A549 (cell line): ENCODE measurements around the gene XIRP1. TPM values are rescaled to one million over a fixed set of nuclear protein-coding genes. Genes with fewer than 3 reads are reported as not detected.
A peak's percentile ranks its signal among the peaks of the same experiment; 100 is the strongest.

Source experiments
- ATAC-seq, 2 experiments: fragments of 200-7000 bp in 1 of 2; fragments of >200 bp in 1 of 2; cut with Nextera tagmentation in 1 of 2; cut with Tn5 transposase in 1 of 2; 3 replicates each; pipeline versions ENCODE4 v1.8.0 to v1.9.1; 2018 to 2020; ENCODE audit warnings: mild to moderate bottlenecking in 1 of 2, moderate library complexity in 1 of 2
- CTCF ChIA-PET: fragments of 300-600 bp; sonication (Branson Sonifier 250); formaldehyde crosslinking; extraction: SDS; loops from one replicate; lab custom pipeline; 2021; ENCODE audit warnings: antibody characterized with exemption, inconsistent platforms; lab: Yijun Ruan, JAX
- POLR2A ChIA-PET: fragments of 350-600 bp; formaldehyde crosslinking; extraction: SDS; loops from one replicate; lab custom pipeline; 2021; ENCODE audit warnings: antibody characterized with exemption, inconsistent platforms; lab: Yijun Ruan, JAX
- DNase-seq, 2 experiments: peaks; one replicate each; pipeline versions ENCODE4 v3.0.0 to v3.0.0-alpha.2; 2011 to 2016; ENCODE audit warnings: low read depth in 1 of 2, low spot score in 1 of 2
- FAIRE-seq: peaks from 2 replicates; lab custom pipeline; 2011; peaks lifted over from hg19 to GRCh38; lab: Jason Lieb, UNC
- H3K27ac ChIP-seq, 2 experiments: fragments of >200 bp; sonication (Bioruptor Twin); formaldehyde crosslinking; 3 replicates each; pipeline ENCODE4 v1.5.1; 2016 to 2017
- H3K4me1 ChIP-seq: fragments of >200 bp; sonication (Bioruptor Twin); formaldehyde crosslinking; 3 replicates; pipeline ENCODE4 v1.6.1; 2016
- H3K4me2 ChIP-seq: fragments of >200 bp; sonication (Bioruptor Twin); formaldehyde crosslinking; 3 replicates; pipeline ENCODE4 v1.6.1; 2016
- H3K4me3 ChIP-seq: fragments of >200 bp; sonication (Bioruptor Twin); formaldehyde crosslinking; 3 replicates; pipeline ENCODE4 v1.5.1; 2016
- H3K9me3 ChIP-seq: fragments of >200 bp; sonication (Bioruptor Twin); formaldehyde crosslinking; 3 replicates; pipeline ENCODE4 v1.6.1; 2016
- BHLHE40 ChIP-seq: IDR thresholded peaks from 2 replicates; pipeline ENCODE4 v1.6.1; 2012; ENCODE audit warnings: low read depth, low read length, inconsistent platforms
- CHD2 ChIP-seq: fragments of 150-350 bp; IDR thresholded peaks from 2 replicates; pipeline ENCODE4 v1.6.1; 2014; ENCODE audit warnings: low read length; ENCODE audit not compliant: partially characterized antibody
- EHF ChIP-seq: fragments of 250-450 bp; sonication (Bioruptor Pico); IDR thresholded peaks from 2 replicates; pipeline ENCODE4 v1.5.0; 2020; ENCODE audit warnings: mild to moderate bottlenecking
- EHMT2 ChIP-seq: fragments of 200-600 bp; sonication (generic); IDR thresholded peaks from 2 replicates; pipeline ENCODE4 v1.6.1; 2016; ENCODE audit warnings: antibody characterized with exemption, low read depth, mild to moderate bottlenecking, moderate library complexity
- FOSB ChIP-seq: fragments of 250-450 bp; sonication (Bioruptor Pico); IDR thresholded peaks from 2 replicates; pipeline ENCODE4 v1.5.0; 2020; ENCODE audit warnings: mild to moderate bottlenecking, moderate library complexity
- FOSL2 ChIP-seq, 2 experiments: fragments of 450-650 bp in 1 of 2; fragments of >200 bp in 1 of 2; sonication (Bioruptor Twin) in 1 of 2; formaldehyde crosslinking; IDR thresholded peaks; 2 replicates each; pipeline versions ENCODE4 v1.5.0 to v1.6.1; 2016 to 2020; ENCODE audit warnings: mild to moderate bottlenecking in 1 of 2, moderate library complexity in 1 of 2
- HDAC2 ChIP-seq: fragments of 200-600 bp; sonication (generic); IDR thresholded peaks from 2 replicates; pipeline ENCODE4 v1.6.1; 2016
- JUN ChIP-seq, 2 experiments: fragments of >200 bp; sonication (Bioruptor Twin); formaldehyde crosslinking; IDR thresholded peaks; 2 replicates in 1 of 2; 3 replicates in 1 of 2; pipeline ENCODE4 v1.6.1; 2016 to 2017
- JUNB ChIP-seq: fragments of >200 bp; sonication (Bioruptor Twin); formaldehyde crosslinking; IDR thresholded peaks from 2 replicates; pipeline ENCODE4 v1.6.1; 2016
- POLR2A ChIP-seq: IDR thresholded peaks from 2 replicates; pipeline ENCODE4 v1.6.1; 2012; ENCODE audit warnings: mild to moderate bottlenecking, low read length
- RNF2 ChIP-seq: fragments of 200-600 bp; sonication (generic); IDR thresholded peaks from 2 replicates; pipeline ENCODE4 v1.6.1; 2016; ENCODE audit warnings: low read depth, mild to moderate bottlenecking, antibody characterized with exemption, moderate library complexity, borderline replicate concordance
- SREBF2 ChIP-seq: fragments of 450-650 bp; IDR thresholded peaks from 2 replicates; pipeline ENCODE4 v1.6.1; 2014; ENCODE audit warnings: mild to moderate bottlenecking, moderate library complexity
- ZNF302 ChIP-seq: fragments of 250-450 bp; sonication (Bioruptor Pico); IDR thresholded peaks from 2 replicates; pipeline ENCODE4 v1.9.0; 2021; ENCODE audit warnings: inconsistent platforms, mild to moderate bottlenecking, moderate library complexity
- WGBS: methylation state at CpG from one replicate; pipeline ENCODE4 v1.1.6; 2017; ENCODE audit errors: missing lambda C conversion rate; 5-methylcytosine and 5-hydroxymethylcytosine counted together
- polyA plus RNA-seq, 4 experiments: library from polyadenylated mRNA; depleted of rRNA in 3 of 4; stranded (reverse); fragments of >200 nt; fragmentation: RNase III in 1 of 4; extraction: RNeasy Plus Mini Kit Qiagen cat#74134 plus additional on column Dnase treatment in 1 of 4; gene quantifications; 2 replicates in 3 of 4; 3 replicates in 1 of 4; pipeline ENCODE4 v1.2.3, GENCODE V29; 2011 to 2017
- TF ChIP-seq, protein P1 (sequence below): IDR thresholded peaks from 2 replicates; pipeline ENCODE4 v1.6.1; 2012
- TF ChIP-seq, protein P2 (sequence below): fragments of 150-350 bp; IDR thresholded peaks from 2 replicates; pipeline ENCODE4 v1.6.1; 2014; ENCODE audit warnings: low read depth, mild to moderate bottlenecking, low read length
- TF ChIP-seq, protein P3 (sequence below): fragments of 250-450 bp; sonication (Bioruptor Pico); IDR thresholded peaks from 2 replicates; pipeline ENCODE4 v1.5.0; 2021; ENCODE audit warnings: mild to moderate bottlenecking, moderate library complexity, borderline replicate concordance
- TF ChIP-seq, protein P4 (sequence below): IDR thresholded peaks from 2 replicates; pipeline ENCODE4 v1.6.1; 2012

Gene XIRP1
- polyA plus RNA-seq, 2 of the 4 experiments (the other 2 are of a cell fraction) = not detected

- no peaks in the 10 kb centered on the region for H3K9me3 ChIP-seq
- TF ChIP-seq ZNF302 (CRISPR knock-in tag) (no peak), RNF2 (no peak), FOSB (CRISPR knock-in tag) (no peak), SREBF2 (no peak), FOSL2 (IDR thresholded peaks at IDR 0.05) (no peak), FOSL2 (CRISPR knock-in tag; IDR thresholded peaks at IDR 0.05) (no peak), EHF (no peak), BHLHE40 (no peak), CHD2 (no peak), JUNB (no peak), HDAC2 (no peak)
- TF ChIP-seq, protein P1, sequence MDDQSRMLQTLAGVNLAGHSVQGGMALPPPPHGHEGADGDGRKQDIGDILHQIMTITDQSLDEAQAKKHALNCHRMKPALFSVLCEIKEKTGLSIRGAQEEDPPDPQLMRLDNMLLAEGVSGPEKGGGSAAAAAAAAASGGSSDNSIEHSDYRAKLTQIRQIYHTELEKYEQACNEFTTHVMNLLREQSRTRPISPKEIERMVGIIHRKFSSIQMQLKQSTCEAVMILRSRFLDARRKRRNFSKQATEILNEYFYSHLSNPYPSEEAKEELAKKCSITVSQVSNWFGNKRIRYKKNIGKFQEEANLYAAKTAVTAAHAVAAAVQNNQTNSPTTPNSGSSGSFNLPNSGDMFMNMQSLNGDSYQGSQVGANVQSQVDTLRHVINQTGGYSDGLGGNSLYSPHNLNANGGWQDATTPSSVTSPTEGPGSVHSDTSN = no peak
- TF ChIP-seq, protein P2, sequence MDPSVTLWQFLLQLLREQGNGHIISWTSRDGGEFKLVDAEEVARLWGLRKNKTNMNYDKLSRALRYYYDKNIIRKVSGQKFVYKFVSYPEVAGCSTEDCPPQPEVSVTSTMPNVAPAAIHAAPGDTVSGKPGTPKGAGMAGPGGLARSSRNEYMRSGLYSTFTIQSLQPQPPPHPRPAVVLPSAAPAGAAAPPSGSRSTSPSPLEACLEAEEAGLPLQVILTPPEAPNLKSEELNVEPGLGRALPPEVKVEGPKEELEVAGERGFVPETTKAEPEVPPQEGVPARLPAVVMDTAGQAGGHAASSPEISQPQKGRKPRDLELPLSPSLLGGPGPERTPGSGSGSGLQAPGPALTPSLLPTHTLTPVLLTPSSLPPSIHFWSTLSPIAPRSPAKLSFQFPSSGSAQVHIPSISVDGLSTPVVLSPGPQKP = no peak
- DNase-seq (no peak), ATAC-seq (no peak), FAIRE-seq (no peak)
- H3K4me3 ChIP-seq = no peak overlapping the region
- POLR2A ChIA-PET = no interaction called here
- no peaks in the 10 kb centered on the region; the same call in 2 of the 3 replicates for H3K4me1 ChIP-seq
- no peak overlapping the region for H3K27ac ChIP-seq
- no peak overlapping the region for H3K4me2 ChIP-seq
- CTCF ChIA-PET = interaction anchor here (0.9 to 17.2 kb wide), 10 partner anchors 8 to 98 kb away, joined by 3 to 459 read pairs (median 6); partner anchors contain the start of genes CX3CR1, GORASP1 and TTC21A
- WGBS = 82% methylated on average over 17 of the region's 23 CpGs
Observed at GRCh38 chr3:39187372-39188155, 4.8 kb downstream of the XIRP1 start.

DNA sequence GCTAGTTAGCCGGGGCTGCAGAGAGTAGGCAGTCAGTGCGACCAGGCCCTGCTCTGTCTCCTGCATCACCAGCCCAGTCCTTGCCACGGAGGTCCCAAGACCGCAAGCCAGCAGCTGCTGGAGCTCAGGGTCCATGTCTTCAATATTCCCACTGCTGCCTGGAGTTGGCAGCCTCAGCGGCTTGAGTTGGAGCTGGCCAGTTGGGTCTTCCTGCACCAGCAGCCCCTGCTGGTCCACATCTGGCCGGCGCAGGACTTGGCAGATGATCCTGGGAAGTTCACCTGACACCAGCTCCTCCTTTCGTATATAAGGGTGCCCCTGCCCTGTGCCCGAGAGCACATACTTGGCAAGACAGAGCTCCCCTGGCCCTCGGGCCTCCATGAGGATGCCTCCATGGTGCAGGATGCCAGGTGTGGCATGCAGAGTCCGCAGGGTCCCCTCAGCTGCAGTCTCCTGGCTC lies 5.7 kb downstream of the XIRP1 start:
- CTCF ChIA-PET = interaction anchor here (0.9 to 17.2 kb wide), 4 partner anchors 8 to 99 kb away, joined by 3 to 459 read pairs (median 18); partner anchors contain the start of gene CX3CR1
- Histone ChIP-seq H3K27ac (no peak overlapping the region), H3K4me2 (no peak overlapping the region), H3K4me3 (no peak overlapping the region), H3K9me3 (no peaks in the 10 kb centered on the region), H3K4me1 (no peaks in the 10 kb centered on the region; the same call in 2 of the 3 replicates)
- no peak for ATAC-seq
- FAIRE-seq = no peak
- WGBS = 77% methylated on average over 11 of the region's 11 CpGs
- POLR2A ChIA-PET = no interaction called here
- DNase-seq = no peak
- TF ChIP-seq, protein P2 = no peak
- TF ChIP-seq, protein P3, sequence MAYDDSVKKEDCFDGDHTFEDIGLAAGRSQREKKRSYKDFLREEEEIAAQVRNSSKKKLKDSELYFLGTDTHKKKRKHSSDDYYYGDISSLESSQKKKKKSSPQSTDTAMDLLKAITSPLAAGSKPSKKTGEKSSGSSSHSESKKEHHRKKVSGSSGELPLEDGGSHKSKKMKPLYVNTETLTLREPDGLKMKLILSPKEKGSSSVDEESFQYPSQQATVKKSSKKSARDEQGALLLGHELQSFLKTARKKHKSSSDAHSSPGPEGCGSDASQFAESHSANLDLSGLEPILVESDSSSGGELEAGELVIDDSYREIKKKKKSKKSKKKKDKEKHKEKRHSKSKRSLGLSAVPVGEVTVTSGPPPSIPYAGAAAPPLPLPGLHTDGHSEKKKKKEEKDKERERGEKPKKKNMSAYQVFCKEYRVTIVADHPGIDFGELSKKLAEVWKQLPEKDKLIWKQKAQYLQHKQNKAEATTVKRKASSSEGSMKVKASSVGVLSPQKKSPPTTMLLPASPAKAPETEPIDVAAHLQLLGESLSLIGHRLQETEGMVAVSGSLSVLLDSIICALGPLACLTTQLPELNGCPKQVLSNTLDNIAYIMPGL (CRISPR knock-in tag) = no peak
- TF ChIP-seq JUN (IDR thresholded peaks at IDR 0.05) (no peak), EHMT2 (no peak), POLR2A (peak; percentile 5; the same call in 1 of the 2 replicates)
- TF ChIP-seq, protein P4, sequence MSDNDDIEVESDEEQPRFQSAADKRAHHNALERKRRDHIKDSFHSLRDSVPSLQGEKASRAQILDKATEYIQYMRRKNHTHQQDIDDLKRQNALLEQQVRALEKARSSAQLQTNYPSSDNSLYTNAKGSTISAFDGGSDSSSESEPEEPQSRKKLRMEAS = no peak
